Astrocyte of the cerebellum (primary cell): Measurements from ENCODE around the gene SULT2B1.

Experiments used
- DNase-seq: peaks from one replicate; pipeline ENCODE4 v3.0.0-alpha.2; 2011; ENCODE audit warnings: low read depth
- H3K4me3 ChIP-seq: 2 replicates; pipeline ENCODE4 v1.5.1; 2011; ENCODE audit warnings: mild to moderate bottlenecking, low read depth, low read length, moderate library complexity
- in situ Hi-C: cut with HindIII; loops from 2 replicates; pipeline ENCODE4 v1.10.0; 2017; ENCODE audit warnings: low sequenced_read_pairs
- TF ChIP-seq, protein P1 (sequence below): IDR thresholded peaks from 2 replicates; pipeline ENCODE4 v1.5.1; 2012; ENCODE audit warnings: low read length, low read depth, moderate library complexity, mild to moderate bottlenecking; ENCODE audit errors: missing control alignments

Gene SULT2B1

DNA sequence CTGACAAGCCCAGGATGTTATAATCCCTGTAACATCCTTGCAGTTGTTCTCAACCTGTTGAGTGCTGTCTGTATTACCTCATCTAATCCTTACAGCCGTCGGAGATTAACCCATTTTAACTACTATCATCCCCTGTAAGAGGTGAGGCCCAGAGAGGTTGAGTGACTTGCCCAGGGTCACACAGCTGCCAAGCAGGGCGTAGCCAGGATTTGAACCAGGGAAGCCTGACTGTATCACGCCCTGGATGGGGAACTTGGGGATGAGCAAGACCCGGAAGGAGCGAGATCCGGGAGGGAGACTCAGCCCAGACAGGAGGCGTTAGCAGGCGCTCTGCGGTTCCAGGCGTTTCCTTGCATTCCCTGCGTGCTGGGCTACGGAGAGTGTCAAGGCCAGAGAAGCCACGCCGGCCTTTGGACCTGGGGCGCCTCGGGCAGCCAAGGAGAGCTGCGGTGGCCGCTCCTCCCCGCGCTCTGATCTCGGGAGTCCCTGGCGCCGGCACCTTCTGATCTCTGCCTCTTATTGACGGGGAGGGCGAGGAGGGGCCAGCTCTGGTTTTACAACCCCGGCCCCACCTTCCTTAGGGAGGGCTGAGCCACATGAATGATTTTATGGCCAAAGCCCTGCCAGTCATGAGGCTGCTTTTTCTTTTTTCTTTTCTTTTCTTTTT lies 6.2 kb downstream of the SULT2B1 start:
- TF ChIP-seq, protein P1, sequence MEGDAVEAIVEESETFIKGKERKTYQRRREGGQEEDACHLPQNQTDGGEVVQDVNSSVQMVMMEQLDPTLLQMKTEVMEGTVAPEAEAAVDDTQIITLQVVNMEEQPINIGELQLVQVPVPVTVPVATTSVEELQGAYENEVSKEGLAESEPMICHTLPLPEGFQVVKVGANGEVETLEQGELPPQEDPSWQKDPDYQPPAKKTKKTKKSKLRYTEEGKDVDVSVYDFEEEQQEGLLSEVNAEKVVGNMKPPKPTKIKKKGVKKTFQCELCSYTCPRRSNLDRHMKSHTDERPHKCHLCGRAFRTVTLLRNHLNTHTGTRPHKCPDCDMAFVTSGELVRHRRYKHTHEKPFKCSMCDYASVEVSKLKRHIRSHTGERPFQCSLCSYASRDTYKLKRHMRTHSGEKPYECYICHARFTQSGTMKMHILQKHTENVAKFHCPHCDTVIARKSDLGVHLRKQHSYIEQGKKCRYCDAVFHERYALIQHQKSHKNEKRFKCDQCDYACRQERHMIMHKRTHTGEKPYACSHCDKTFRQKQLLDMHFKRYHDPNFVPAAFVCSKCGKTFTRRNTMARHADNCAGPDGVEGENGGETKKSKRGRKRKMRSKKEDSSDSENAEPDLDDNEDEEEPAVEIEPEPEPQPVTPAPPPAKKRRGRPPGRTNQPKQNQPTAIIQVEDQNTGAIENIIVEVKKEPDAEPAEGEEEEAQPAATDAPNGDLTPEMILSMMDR, result no peak
- in situ Hi-C loops, result no loop called here
- H3K4me3 ChIP-seq, result no peak overlapping the region
- DNase-seq, result no peak

DNA sequence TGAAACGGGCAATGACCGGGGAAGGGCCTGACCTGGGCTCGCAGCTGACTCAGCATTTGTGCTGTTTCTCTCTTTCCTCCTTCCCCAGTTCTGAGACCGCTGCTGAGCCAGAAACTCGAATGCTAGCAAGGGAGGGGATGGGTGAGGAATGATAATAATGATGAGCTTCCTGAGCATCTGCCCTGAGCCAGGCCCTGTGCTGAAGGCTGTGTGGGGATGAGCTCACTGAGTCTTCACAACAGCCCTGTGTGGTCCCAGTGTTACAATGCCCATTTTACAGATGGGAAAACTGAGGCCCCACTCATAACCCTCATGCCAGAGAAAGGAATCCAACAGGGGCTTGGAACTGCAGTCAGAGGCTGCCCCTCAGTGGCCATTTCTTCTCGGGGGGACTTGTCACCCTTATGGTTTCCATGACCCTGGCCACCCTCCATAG lies 8.1 kb downstream of the SULT2B1 start:
- in situ Hi-C loops, result no loop called here
- H3K4me3 ChIP-seq, result no peak overlapping the region
- DNase-seq, result no peak
- TF ChIP-seq, protein P1, result no peak

DNA sequence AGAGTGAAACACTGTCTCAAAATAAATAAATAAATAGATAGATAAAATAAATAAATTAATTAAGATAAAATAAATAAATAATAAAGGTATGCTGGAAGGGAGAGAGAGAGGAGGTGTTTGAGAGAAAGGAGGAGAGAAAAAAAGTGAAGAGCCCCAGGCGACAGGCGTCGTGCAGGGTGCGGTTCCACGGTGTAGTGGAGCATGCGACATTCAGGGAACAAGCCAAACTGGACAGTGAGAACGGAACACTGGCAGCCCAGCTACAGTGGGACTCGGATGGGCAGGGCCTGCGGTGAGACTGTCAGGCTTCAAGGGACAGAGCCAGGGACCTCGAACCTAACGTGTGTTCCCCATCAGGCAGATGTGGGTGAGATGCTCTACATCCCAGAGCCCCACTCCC lies 9.4 kb downstream of the SULT2B1 start:
- in situ Hi-C loops, result no loop called here
- TF ChIP-seq, protein P1, result no peak
- H3K4me3 ChIP-seq, result no peak overlapping the region
- DNase-seq, result no peak

- in situ Hi-C loops, result no loop called here
- no peak for DNase-seq
- TF ChIP-seq, protein P1, result no peak
- H3K4me3 ChIP-seq, result no peak overlapping the region
Measured at GRCh38 chr19:48565090-48565489, 13.1 kb downstream of the SULT2B1 start.

GRCh38 chr19:48568345-48568886 lies 16.4 kb downstream of the SULT2B1 start:
- DNase-seq, result peak; percentile 68
- TF ChIP-seq, protein P1, result no peak
- no peak overlapping the region for H3K4me3 ChIP-seq
- in situ Hi-C loops, result no loop called here

DNA sequence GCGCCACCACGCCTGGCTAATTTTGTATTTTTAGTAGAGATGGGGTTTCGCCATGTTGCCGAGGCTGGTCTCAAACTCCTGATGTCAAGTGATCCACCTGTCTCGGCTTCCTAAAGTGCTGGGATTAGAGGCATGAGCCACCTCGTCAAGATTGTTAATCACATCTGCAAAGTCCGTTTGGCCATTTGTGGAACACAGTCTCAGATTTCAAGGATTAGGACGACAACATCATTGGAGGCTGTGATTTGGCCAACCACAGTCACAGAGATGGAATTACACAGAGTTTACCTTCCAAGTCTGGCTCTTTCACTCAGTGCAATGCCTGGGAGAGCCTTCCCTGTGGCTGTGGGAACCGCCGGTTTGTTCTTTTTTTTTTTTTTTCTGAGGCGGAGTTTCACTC lies 17.8 kb downstream of the SULT2B1 start:
- TF ChIP-seq, protein P1, result no peak
- no peak overlapping the region for H3K4me3 ChIP-seq
- peak; percentile 23 for DNase-seq
- in situ Hi-C loops, result no loop called here
